ENCODE data around the gene SCN2B. TPM values are rescaled to one million over a fixed set of nuclear protein-coding genes. Genes with fewer than 3 reads are reported as not detected.

Gene SCN2B
- total and polyA plus RNA-seq, 2 donors (not counting 1 experiment from before 2014, with no cell fraction given), result 0.11 to 7.3 TPM

- H4K20me1 ChIP-seq (ENCODE audit: control insufficient read depth, extremely low read depth, insufficient read depth, low read length), result no peaks in the 10 kb centered on the region
- H3K79me2 ChIP-seq (ENCODE audit: control insufficient read depth, insufficient read depth, low read length), result no peaks in the 10 kb centered on the region
- no peak for DNase-seq (ENCODE audit: low read depth in 2 of 2)
- no peak overlapping the region for H3K4me2 ChIP-seq (ENCODE audit: extremely low read depth, insufficient read depth, low read length)
- H3K36me3 ChIP-seq (ENCODE audit: control insufficient read depth, insufficient read depth, low read length), result no peaks in the 10 kb centered on the region
- TF ChIP-seq EZH2 (IDR thresholded peaks at IDR 0.05; ENCODE audit: low read length, missing control alignments), result no peak
- no peak for TF ChIP-seq CTCF (conservative IDR thresholded peaks at IDR 0.05 in 1 of 2, IDR thresholded peaks at IDR 0.05 in 1 of 2; ENCODE audit: low read depth in 1 of 2, low read length in 2 of 2)
- no peak overlapping the region for H3K9ac ChIP-seq (ENCODE audit: insufficient read depth, low read length)
- no peaks in the 10 kb centered on the region for H3K4me1 ChIP-seq (ENCODE audit: control insufficient read depth, extremely low read depth, insufficient read depth, low read length)
- H3K4me3 ChIP-seq (replicated peaks in 1 of 4; ENCODE audit: control extremely low read depth in 1 of 4, insufficient read depth in 1 of 4, low read depth in 3 of 4, low read length in 4 of 4), result no peak overlapping the region
- no peak overlapping the region for H2AFZ ChIP-seq (ENCODE audit: low read length)
- no peak overlapping the region for H3K27ac ChIP-seq (ENCODE audit: insufficient read depth, low read length)
- H3K9me3 ChIP-seq (ENCODE audit: control insufficient read depth, insufficient read depth, low read depth, low read length), result no peaks in the 10 kb centered on the region
- H3K27me3 ChIP-seq (ENCODE audit: control insufficient read depth, insufficient read depth, low read length), result no peaks in the 10 kb centered on the region
Observed at GRCh38 chr11:118124929-118125535, 51.4 kb downstream of the SCN2B start.

- H3K27ac ChIP-seq (ENCODE audit: insufficient read depth, low read length), result no peak overlapping the region
- no peak overlapping the region for H3K4me3 ChIP-seq (replicated peaks in 1 of 4; ENCODE audit: control extremely low read depth in 1 of 4, insufficient read depth in 1 of 4, low read depth in 3 of 4, low read length in 4 of 4)
- H2AFZ ChIP-seq (ENCODE audit: low read length), result no peak overlapping the region
- DNase-seq (ENCODE audit: low read depth in 2 of 2), result no peak
- H3K79me2 ChIP-seq (ENCODE audit: control insufficient read depth, insufficient read depth, low read length), result no peaks in the 10 kb centered on the region
- H3K4me2 ChIP-seq (ENCODE audit: extremely low read depth, insufficient read depth, low read length), result no peak overlapping the region
- TF ChIP-seq EZH2 (IDR thresholded peaks at IDR 0.05; ENCODE audit: low read length, missing control alignments), result no peak
- no peak for TF ChIP-seq CTCF (conservative IDR thresholded peaks at IDR 0.05 in 1 of 2, IDR thresholded peaks at IDR 0.05 in 1 of 2; ENCODE audit: low read depth in 1 of 2, low read length in 2 of 2)
- no peaks in the 10 kb centered on the region for H3K9me3 ChIP-seq (ENCODE audit: control insufficient read depth, insufficient read depth, low read depth, low read length)
- H4K20me1 ChIP-seq (ENCODE audit: control insufficient read depth, extremely low read depth, insufficient read depth, low read length), result no peaks in the 10 kb centered on the region
- H3K4me1 ChIP-seq (ENCODE audit: control insufficient read depth, extremely low read depth, insufficient read depth, low read length), result no peaks in the 10 kb centered on the region
- no peaks in the 10 kb centered on the region for H3K27me3 ChIP-seq (ENCODE audit: control insufficient read depth, insufficient read depth, low read length)
- no peak overlapping the region for H3K9ac ChIP-seq (ENCODE audit: insufficient read depth, low read length)
- no peaks in the 10 kb centered on the region for H3K36me3 ChIP-seq (ENCODE audit: control insufficient read depth, insufficient read depth, low read length)
Observed at GRCh38 chr11:118120793-118121192, 55.6 kb downstream of the SCN2B start.

DNA sequence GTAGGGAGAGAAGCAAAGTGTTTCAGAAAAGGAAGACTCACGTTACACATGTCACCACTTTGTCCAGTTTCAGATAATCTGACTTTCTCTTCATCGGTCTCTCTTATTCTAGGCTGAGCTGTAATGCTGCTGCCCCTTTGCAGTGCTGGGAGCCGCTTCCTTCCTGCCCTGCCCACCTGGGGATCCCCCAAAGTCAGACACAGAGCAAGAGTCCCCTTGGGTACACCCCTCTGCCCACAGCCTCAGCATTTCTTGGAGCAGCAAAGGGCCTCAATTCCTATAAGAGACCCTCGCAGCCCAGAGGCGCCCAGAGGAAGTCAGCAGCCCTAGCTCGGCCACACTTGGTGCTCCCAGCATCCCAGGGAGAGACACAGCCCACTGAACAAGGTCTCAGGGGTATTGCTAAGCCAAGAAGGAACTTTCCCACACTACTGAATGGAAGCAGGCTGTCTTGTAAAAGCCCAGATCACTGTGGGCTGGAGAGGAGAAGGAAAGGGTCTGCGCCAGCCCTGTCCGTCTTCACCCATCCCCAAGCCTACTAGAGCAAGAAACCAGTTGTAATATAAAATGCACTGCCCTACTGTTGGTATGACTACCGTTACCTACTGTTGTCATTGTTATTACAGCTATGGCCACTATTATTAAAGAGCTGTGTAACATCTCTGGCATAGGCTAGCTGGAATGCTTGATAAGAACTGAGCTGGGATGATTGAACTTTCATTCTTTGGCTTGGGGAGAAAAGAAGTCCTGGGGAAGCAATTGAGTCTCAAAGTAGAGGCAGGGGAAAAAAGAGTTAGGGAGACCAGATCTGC, 58.4 kb downstream of the SCN2B start:
- no peaks in the 10 kb centered on the region for H3K9me3 ChIP-seq (ENCODE audit: control insufficient read depth, insufficient read depth, low read depth, low read length)
- no peak overlapping the region for H3K27ac ChIP-seq (ENCODE audit: insufficient read depth, low read length)
- no peaks in the 10 kb centered on the region for H4K20me1 ChIP-seq (ENCODE audit: control insufficient read depth, extremely low read depth, insufficient read depth, low read length)
- no peak overlapping the region for H3K4me3 ChIP-seq (replicated peaks in 1 of 4; ENCODE audit: control extremely low read depth in 1 of 4, insufficient read depth in 1 of 4, low read depth in 3 of 4, low read length in 4 of 4)
- no peaks in the 10 kb centered on the region for H3K79me2 ChIP-seq (ENCODE audit: control insufficient read depth, insufficient read depth, low read length)
- no peaks in the 10 kb centered on the region for H3K4me1 ChIP-seq (ENCODE audit: control insufficient read depth, extremely low read depth, insufficient read depth, low read length)
- no peak for DNase-seq (ENCODE audit: low read depth in 2 of 2)
- no peak overlapping the region for H3K9ac ChIP-seq (ENCODE audit: insufficient read depth, low read length)
- H2AFZ ChIP-seq (ENCODE audit: low read length), result no peak overlapping the region
- no peaks in the 10 kb centered on the region for H3K27me3 ChIP-seq (ENCODE audit: control insufficient read depth, insufficient read depth, low read length)
- H3K4me2 ChIP-seq (ENCODE audit: extremely low read depth, insufficient read depth, low read length), result no peak overlapping the region
- TF ChIP-seq CTCF (conservative IDR thresholded peaks at IDR 0.05 in 1 of 2, IDR thresholded peaks at IDR 0.05 in 1 of 2; ENCODE audit: low read depth in 1 of 2, low read length in 2 of 2), result no peak
- no peak for TF ChIP-seq EZH2 (IDR thresholded peaks at IDR 0.05; ENCODE audit: low read length, missing control alignments)
- H3K36me3 ChIP-seq (ENCODE audit: control insufficient read depth, insufficient read depth, low read length), result no peaks in the 10 kb centered on the region

Measured in fibroblast of lung (primary cell).